Body of pancreas (tissue), 4 donors: ENCODE data around the gene TMEM250.

ENCODE experiments used
- CTCF ChIP-seq, 7 experiments: fragments of 450-650 bp in 4 of 7; fragments of 200-600 bp in 3 of 7; sonication (generic) in 3 of 7; IDR thresholded peaks; one replicate each; pipeline ENCODE4 v1.5.1; 2016 to 2019; ENCODE audit warnings: antibody characterized with exemption in 7 of 7
- POLR2A ChIP-seq, 3 donors: fragments of 450-650 bp; IDR thresholded peaks; one replicate each; pipeline ENCODE4 v1.6.1; 2016; ENCODE audit warnings: antibody characterized with exemption in 3 of 3, mild to moderate bottlenecking in 2 of 3

GRCh38 chr9:136075881-136076678 is 42.6 kb downstream of the TMEM250 start:
- TF ChIP-seq CTCF (IDR thresholded peaks at IDR 0.05) (no peak), POLR2A (IDR thresholded peaks at IDR 0.05) (no peak)
